COLO668 (cell line): ENCODE measurements around the gene LTO1.
"Not testable (repeated sequence)": the region's sequence is repeated elsewhere in the genome, so short reads cannot be mapped to it uniquely, and the experiment has no call there.

Experiments used
- DNase-seq: peaks from one replicate; lab custom pipeline; 2025; ENCODE audit not compliant: unreplicated experiment; lab: John Stamatoyannopoulos, UW

The LTO1 gene

DNA sequence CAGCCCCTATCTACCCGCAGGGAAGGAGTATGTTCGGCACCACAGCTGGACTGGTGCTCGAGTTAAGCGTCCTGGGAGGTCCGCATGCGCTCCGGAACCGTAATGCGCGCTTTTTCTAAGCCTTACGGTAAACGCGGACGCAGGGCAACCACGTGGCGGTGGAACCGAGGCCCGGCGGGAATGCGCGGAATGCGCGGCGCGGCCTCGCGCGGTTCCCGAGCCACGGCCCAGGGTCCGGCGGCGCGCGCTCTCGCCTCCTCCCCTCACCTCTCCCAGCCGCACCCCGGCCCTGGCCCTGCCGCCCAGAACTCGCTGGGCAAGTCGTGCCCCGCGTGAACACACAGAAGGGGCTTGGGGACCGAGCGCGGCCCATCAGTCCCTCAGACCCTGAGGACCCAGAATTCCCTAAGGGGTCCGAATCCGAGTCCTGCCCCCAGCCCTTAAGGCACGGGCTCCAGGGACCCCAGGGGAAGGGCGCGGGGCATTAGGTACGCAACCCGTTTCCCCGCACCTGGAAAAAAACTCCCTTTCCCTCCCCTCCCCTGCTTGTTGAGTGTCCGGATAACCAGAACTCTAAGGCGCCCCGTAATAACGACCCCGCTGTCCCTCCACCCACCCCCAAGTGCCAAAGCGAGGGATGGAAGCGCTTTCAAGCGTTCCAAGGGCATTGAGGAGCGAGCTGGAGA is 38.5 kb downstream of the LTO1 start:
- peak; percentile 25 for DNase-seq

DNA sequence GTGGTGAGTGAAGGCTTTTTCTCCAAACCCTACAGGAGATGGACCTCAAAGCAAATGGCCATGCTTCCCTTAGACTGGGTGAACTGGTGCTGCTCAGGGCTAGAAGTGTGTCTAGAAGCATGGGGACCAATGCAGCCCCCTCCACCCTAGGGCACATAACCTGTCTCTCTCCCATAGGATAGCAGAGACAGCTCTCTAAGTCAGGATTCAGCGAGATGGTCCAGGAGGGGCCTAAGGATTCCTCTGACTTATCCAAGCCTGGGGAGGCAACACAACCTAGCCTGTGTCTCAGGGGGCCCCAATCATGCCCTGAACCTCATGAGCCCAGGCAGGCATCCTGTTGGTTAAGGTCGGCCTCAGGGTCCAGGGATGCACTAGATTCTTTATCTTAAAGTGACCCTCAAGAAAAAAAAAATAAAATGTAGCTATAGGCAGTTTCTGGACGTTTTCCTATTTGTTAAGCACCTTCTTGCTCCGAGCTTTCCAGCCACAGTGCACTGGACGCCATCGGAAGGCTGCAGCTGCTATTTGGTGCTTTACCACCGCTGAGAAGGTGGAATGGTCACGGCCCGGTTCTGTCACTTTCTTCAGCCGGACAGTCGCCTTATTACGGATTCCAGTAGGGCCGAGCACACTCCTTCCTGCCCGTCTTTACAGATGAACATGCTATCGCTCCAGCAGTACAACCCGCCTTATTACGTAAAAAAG is 39.2 kb downstream of the LTO1 start:
- DNase-seq, result no peak

DNA sequence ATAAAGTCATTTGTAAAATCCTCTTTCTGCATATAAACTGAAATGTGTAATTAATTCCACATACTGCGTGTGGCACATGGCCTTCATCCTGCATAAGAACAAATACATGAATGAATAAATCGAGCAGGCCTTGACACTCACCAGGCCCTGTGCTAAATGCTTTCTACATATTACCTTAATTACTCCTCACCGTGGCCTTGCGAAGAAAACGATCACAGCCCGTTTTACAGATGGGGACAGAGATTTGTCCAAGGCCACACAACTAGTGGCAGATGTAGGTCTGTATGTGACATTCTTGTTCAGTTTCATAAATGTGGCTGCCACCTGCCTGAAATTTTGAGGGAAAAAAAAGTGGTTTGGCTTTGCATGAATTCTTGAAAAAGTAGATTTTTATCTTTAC is 40.0 kb downstream of the LTO1 start:
- DNase-seq, result no peak

DNA sequence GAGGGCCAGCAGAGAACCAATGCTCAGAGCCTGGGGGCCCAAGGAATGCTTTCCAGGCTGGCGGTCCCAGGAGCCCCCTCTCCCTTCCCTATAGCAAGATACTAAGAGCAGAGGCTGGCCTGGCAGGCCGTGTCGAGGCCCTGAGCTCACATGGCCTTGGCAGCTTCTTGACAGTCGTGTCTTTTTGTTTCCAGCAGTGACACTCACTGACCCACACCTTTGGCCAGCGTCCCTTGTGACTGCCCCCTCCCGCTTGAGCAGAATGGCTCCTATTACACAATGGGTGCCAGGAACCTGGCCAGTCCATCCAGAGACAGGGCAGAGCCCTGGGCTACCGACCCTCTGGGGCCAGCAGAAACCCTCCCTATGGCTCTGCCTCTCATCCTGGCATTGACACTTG is 40.6 kb downstream of the LTO1 start:
- DNase-seq, result no peak

DNA sequence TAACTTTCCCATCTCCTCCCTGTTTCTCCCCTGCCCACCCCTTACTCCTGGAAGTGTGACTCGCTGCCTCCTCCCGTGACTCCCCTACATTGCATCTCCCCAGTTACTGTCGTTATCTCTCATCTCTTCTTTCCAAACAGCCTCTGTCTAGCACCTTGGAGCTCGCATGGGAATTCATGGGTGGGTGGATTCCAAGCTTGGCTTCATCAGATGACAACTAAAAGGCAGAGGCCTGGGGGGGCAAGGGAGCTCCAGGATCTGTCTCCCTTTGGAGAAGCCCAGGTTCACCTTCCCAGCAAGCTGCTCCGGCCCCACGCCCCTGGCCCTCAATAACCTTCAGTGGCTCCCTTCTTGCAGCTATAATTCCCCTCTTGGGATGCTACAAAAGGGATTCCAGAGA is 41.1 kb downstream of the LTO1 start:
- no peak for DNase-seq

DNA sequence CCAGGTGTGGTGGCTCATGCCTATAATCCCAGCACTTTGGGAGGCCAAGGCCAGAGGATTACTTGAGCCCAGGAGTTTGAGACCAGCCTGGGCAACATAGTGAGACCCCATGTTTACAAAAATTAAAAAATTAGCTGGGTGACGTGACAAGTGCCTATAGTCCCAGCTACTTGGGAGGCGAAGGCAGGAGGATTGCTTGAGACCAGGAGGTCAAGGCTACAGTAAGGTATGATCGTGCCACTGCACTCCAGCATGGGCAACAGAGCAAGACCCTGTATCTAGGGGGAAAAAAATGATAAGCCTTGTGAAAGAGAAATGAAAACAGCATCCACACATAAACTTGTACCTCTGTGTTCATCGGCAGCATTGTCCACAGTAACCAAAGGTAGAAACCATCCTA is 42.3 kb downstream of the LTO1 start:
- no peak for DNase-seq

DNA sequence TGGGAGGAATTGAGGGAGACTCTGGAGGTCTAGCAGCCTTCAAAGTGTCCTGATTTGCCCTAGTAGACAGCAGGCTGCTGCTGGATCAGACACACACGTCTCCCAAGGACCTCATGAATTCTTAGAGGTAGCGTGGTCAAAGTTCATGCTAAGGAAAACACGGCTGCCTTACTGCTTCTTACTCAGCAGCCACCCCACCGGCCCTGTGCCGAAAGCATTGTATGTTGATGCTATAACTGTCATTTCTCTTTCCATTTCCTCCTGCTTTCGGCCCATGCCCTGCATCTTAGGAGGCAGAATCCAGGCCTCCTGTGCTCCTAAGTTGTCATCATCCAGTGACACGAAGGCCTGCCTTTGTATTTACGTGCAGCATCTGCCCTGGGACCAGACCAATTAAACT is 44.7 kb downstream of the LTO1 start:
- no peak for DNase-seq

DNA sequence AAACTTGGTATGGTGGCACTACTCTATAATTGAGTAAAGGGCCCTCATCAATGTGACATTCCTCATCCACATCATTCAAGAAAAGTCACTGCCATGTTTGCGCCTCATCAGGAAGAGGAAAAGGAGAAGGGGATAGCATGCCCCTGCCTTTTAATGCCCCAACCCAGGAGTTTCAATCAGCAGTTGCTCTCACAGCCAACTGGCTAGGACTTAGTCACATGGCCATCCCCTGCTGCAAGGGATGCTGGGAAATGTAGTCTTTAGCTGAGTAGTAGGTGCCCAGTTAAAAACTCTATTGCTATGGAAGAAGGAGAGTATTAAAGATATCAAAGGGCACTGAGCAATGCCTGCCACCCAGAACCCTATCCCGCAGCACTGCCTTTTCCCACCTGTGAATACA is 45.1 kb downstream of the LTO1 start:
- DNase-seq, result no peak

DNA sequence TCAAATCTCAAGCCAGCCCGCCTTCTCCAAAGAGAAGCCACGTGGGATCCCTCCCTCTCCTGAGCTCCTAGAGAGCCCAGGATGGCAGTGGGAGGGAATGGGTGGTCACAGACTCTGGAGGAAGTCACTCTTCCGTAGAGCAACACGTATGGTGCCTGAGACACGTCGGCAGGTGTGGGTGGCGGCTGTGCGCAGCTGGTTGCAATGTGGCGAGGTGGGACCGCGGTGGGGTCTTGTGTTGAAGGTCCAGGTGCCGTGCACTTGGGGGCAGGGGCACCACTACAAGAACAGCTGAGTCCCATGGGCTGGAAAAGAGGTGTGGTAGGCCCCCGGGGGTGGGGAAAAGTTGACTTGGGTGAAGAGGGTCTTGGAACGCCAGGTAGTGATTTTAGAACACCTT is 47.6 kb downstream of the LTO1 start:
- no peak for DNase-seq

DNA sequence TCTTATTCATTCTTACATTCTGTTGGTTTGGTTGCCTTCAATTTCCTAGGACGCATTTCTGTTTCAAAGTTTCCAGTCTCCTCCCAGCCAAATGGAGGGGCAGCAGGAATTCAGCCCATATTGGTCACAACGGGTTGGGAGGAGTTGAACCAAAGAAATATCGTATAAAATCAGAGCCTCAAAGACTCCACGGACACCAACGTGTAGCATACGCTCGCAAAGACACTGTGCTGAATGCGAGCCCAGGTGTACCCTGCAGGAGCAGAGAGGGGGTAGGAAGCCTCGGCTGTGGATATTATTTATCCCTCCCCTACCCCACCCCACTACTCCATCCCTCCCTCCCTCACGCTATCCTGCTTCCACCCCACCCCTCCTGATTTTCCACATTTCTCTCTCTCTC is 49.7 kb downstream of the LTO1 start:
- DNase-seq, result no peak

DNA sequence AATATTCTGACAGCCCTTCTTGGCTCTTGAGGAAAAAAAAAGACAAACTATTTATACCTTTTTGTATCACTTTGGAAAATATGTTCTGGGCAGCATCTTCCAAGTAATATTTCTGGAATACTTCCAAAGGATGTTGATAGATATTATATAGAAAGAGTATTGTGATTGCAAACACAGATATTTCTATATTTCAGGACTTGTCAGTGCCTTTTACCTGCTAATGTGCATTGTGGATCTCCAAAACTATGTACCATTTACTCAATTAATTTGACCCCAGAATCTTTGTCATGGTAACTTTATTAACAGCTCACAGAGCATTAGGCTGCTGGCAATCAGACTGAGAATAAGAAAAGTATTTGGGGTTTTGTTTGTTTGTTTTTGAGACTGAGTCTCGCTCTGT is 50.9 kb downstream of the LTO1 start:
- no peak for DNase-seq

DNA sequence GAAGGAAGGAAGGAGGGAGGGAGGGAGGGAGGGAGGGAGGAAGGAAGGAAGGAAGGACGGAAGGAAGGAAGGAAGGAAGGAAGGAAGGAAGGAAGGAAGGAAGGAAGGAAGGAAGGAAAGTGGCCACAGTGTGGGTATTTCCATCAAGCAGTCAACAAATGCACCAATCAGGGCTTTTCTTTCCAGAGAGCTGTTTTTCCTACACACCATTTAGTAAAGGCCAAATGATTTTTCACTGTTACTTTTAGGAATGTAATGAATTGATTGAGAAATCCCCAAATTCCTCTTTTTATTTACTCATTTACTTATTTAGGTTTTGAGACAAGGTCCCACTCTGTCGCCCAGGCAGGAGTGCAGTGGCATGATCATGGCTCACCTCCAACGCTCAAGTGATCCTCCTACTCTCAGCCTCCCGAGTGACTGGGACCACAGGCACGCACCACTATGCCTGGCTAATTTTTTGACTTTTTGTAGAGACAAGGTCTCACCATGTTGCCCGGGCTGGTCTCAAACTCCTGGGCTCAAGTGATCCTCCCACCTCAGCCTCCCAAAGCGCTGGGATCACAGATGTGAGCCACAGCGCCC is 53.0 kb downstream of the LTO1 start:
- not testable (repeated sequence) for DNase-seq

DNA sequence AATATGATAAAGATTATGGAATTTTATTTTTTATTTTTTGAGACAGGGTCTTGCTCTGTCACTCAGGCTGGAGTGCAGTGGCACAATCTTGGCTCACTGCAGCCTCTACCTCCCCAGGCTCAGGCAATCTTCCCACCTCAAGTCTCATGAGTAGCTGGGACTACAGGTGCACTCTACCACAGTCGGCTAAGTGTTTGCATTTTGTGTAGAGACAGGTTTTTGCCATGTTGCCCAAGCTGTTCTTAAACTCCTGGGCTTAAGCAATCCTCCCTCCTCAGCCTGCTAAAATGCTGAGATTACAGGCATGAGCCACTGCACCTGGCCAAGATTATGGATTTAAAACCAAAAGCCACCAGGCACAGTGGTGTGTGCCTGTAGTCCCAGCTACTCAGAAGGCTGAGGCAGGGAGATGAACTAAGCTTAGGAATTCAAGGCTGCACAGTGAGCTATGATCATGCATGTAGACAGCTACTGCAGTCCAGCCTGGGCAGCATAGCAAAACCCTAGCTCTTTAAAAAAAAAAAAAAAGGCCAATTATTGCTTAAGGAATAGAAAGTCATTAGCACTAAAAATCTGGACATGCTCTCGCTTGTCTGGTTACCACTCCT is 54.4 kb downstream of the LTO1 start:
- DNase-seq, result no peak

DNA sequence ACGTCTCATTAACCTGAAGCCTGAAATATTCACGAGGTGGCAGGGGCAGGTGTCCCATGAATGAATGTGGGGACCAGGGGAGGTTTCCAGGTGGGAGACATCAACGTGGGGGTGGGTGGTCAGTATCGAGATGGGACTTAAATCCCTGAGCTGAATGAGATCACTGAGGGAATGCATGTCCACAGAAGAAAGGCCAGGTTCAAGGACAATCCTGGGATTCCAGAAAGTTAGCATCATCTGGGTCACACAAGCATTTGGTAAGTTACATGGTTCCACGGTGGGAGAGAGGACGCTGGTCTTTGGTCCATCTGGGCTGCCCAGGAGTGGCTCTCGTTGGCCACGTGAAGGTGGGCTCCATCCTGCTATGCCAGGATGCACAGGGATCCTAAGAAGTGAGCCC is 56.9 kb downstream of the LTO1 start:
- DNase-seq, result no peak

DNA sequence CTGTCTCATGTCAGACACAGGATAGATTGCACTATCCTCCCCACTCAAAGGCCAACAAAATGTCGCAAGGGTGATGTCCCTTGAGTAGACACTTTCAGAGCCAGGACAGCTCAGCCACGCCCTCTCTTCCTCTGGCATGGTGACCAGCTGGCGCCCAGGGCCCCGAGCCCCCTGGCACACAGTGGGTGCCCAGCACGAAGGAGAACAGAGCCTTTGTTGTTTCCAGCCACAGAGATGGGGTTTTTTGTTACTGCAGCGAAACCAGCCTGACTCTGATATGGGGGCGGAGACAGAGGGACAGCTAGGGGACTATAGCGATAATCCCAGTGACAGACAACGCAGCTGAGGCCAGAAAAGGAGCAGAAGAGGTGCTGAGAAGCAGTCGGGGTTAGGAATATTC is 57.5 kb downstream of the LTO1 start:
- DNase-seq, result no peak

DNA sequence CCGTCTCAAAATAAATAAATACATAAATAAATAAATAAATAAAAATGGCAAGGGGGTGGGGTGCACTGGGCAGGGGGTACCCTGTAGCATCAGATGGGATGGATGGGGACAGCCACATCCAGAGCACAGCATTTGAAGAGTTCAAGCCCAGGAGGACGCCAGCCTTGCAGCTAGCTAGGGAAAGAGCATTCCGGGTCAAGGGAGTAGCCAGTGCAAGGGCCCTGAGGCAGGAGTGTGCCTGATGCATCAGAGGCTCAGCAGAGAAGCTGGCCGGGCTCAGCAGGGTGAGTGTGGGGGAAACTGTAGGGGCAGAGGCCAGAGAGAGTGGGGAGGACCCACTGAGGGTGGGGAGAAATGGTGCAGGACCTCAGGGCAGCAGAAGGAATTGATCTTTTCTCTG is 57.9 kb downstream of the LTO1 start:
- no peak for DNase-seq
